A549 (cell line): ENCODE data around the gene ZNF519. TPM values are rescaled to one million over a fixed set of nuclear protein-coding genes. Genes with fewer than 3 reads are reported as not detected.

ENCODE experiments used
- ATAC-seq, 2 experiments: fragments of 200-7000 bp in 1 of 2; fragments of >200 bp in 1 of 2; cut with Nextera tagmentation in 1 of 2; cut with Tn5 transposase in 1 of 2; 3 replicates each; pipeline versions ENCODE4 v1.8.0 to v1.9.1; 2018 to 2020; ENCODE audit warnings: mild to moderate bottlenecking in 1 of 2, moderate library complexity in 1 of 2
- CTCF ChIA-PET: fragments of 300-600 bp; sonication (Branson Sonifier 250); formaldehyde crosslinking; extraction: SDS; loops from one replicate; lab custom pipeline; 2021; ENCODE audit warnings: antibody characterized with exemption, inconsistent platforms; lab: Yijun Ruan, JAX
- POLR2A ChIA-PET: fragments of 350-600 bp; formaldehyde crosslinking; extraction: SDS; loops from one replicate; lab custom pipeline; 2021; ENCODE audit warnings: antibody characterized with exemption, inconsistent platforms; lab: Yijun Ruan, JAX
- DNase-seq, 2 experiments: peaks; one replicate each; pipeline versions ENCODE4 v3.0.0 to v3.0.0-alpha.2; 2011 to 2016; ENCODE audit warnings: low read depth in 1 of 2, low spot score in 1 of 2
- FAIRE-seq: peaks from 2 replicates; lab custom pipeline; 2011; peaks lifted over from hg19 to GRCh38; lab: Jason Lieb, UNC
- H3K27ac ChIP-seq, 2 experiments: fragments of >200 bp; sonication (Bioruptor Twin); formaldehyde crosslinking; 3 replicates each; pipeline ENCODE4 v1.5.1; 2016 to 2017
- H3K4me1 ChIP-seq: fragments of >200 bp; sonication (Bioruptor Twin); formaldehyde crosslinking; 3 replicates; pipeline ENCODE4 v1.6.1; 2016
- H3K4me2 ChIP-seq: fragments of >200 bp; sonication (Bioruptor Twin); formaldehyde crosslinking; 3 replicates; pipeline ENCODE4 v1.6.1; 2016
- H3K4me3 ChIP-seq: fragments of >200 bp; sonication (Bioruptor Twin); formaldehyde crosslinking; 3 replicates; pipeline ENCODE4 v1.5.1; 2016
- H3K9me3 ChIP-seq: fragments of >200 bp; sonication (Bioruptor Twin); formaldehyde crosslinking; 3 replicates; pipeline ENCODE4 v1.6.1; 2016
- CBX8 ChIP-seq: fragments of 200-600 bp; sonication (generic); IDR thresholded peaks from 2 replicates; pipeline ENCODE4 v1.6.1; 2016
- CHD2 ChIP-seq: fragments of 150-350 bp; IDR thresholded peaks from 2 replicates; pipeline ENCODE4 v1.6.1; 2014; ENCODE audit warnings: low read length; ENCODE audit not compliant: partially characterized antibody
- EHF ChIP-seq: fragments of 250-450 bp; sonication (Bioruptor Pico); IDR thresholded peaks from 2 replicates; pipeline ENCODE4 v1.5.0; 2020; ENCODE audit warnings: mild to moderate bottlenecking
- FOSL2 ChIP-seq, 2 experiments: fragments of 450-650 bp in 1 of 2; fragments of >200 bp in 1 of 2; sonication (Bioruptor Twin) in 1 of 2; formaldehyde crosslinking; IDR thresholded peaks; 2 replicates each; pipeline versions ENCODE4 v1.5.0 to v1.6.1; 2016 to 2020; ENCODE audit warnings: mild to moderate bottlenecking in 1 of 2, moderate library complexity in 1 of 2
- FOXS1 ChIP-seq: fragments of 250-450 bp; sonication (Bioruptor Pico); IDR thresholded peaks from 2 replicates; pipeline ENCODE4 v1.5.0; 2020; ENCODE audit warnings: mild to moderate bottlenecking, moderate library complexity
- HDAC2 ChIP-seq: fragments of 200-600 bp; sonication (generic); IDR thresholded peaks from 2 replicates; pipeline ENCODE4 v1.6.1; 2016
- HOXA7 ChIP-seq: fragments of 250-450 bp; sonication (Bioruptor Pico); IDR thresholded peaks from 2 replicates; pipeline ENCODE4 v1.5.0; 2020; ENCODE audit warnings: mild to moderate bottlenecking, moderate library complexity
- JUN ChIP-seq, 2 experiments: fragments of >200 bp; sonication (Bioruptor Twin); formaldehyde crosslinking; IDR thresholded peaks; 2 replicates in 1 of 2; 3 replicates in 1 of 2; pipeline ENCODE4 v1.6.1; 2016 to 2017
- JUNB ChIP-seq: fragments of >200 bp; sonication (Bioruptor Twin); formaldehyde crosslinking; IDR thresholded peaks from 2 replicates; pipeline ENCODE4 v1.6.1; 2016
- KDM1A ChIP-seq: fragments of 200-600 bp; sonication (generic); IDR thresholded peaks from 2 replicates; pipeline ENCODE4 v1.6.1; 2016; ENCODE audit warnings: low read depth, mild to moderate bottlenecking
- KDM5A ChIP-seq: fragments of 200-600 bp; sonication (generic); IDR thresholded peaks from 2 replicates; pipeline ENCODE4 v1.6.1; 2016; ENCODE audit warnings: antibody characterized with exemption, mild to moderate bottlenecking
- MAFK ChIP-seq: fragments of 450-650 bp; IDR thresholded peaks from 2 replicates; pipeline ENCODE4 v1.6.1; 2014; ENCODE audit not compliant: partially characterized antibody
- POLR2A ChIP-seq: IDR thresholded peaks from 2 replicates; pipeline ENCODE4 v1.6.1; 2012; ENCODE audit warnings: mild to moderate bottlenecking, low read length
- RARB ChIP-seq: fragments of 250-450 bp; sonication (Bioruptor Pico); IDR thresholded peaks from 2 replicates; pipeline ENCODE4 v1.8.0; 2021; ENCODE audit warnings: mild to moderate bottlenecking, moderate library complexity
- RCOR1 ChIP-seq: fragments of 150-350 bp; IDR thresholded peaks from 2 replicates; pipeline ENCODE4 v1.6.1; 2014; ENCODE audit warnings: antibody characterized with exemption, low read length, low read depth
- SMC3 ChIP-seq: fragments of >200 bp; sonication (Bioruptor Twin); formaldehyde crosslinking; IDR thresholded peaks from 3 replicates; pipeline ENCODE4 v1.6.1; 2018; ENCODE audit warnings: inconsistent platforms
- ZC3H11A ChIP-seq: fragments of 450-650 bp; IDR thresholded peaks from 2 replicates; pipeline ENCODE4 v1.6.1; 2014; ENCODE audit warnings: antibody characterized with exemption, mild to moderate bottlenecking
- ZSCAN20 ChIP-seq: fragments of 250-450 bp; sonication (Bioruptor Pico); IDR thresholded peaks from 2 replicates; pipeline ENCODE4 v1.8.0; 2022; ENCODE audit warnings: mild to moderate bottlenecking, moderate library complexity
- WGBS: methylation state at CpG from one replicate; pipeline ENCODE4 v1.1.6; 2017; ENCODE audit errors: missing lambda C conversion rate; 5-methylcytosine and 5-hydroxymethylcytosine counted together
- polyA plus RNA-seq, 4 experiments: library from polyadenylated mRNA; depleted of rRNA in 3 of 4; stranded (reverse); fragments of >200 nt; fragmentation: RNase III in 1 of 4; extraction: RNeasy Plus Mini Kit Qiagen cat#74134 plus additional on column Dnase treatment in 1 of 4; gene quantifications; 2 replicates in 3 of 4; 3 replicates in 1 of 4; pipeline ENCODE4 v1.2.3, GENCODE V29; 2011 to 2017
- TF ChIP-seq, protein P1 (sequence below): fragments of 200-600 bp; sonication (generic); IDR thresholded peaks from 2 replicates; pipeline ENCODE4 v1.6.1; 2016; ENCODE audit warnings: antibody characterized with exemption, mild to moderate bottlenecking, moderate library complexity
- TF ChIP-seq, protein P2 (sequence below): fragments of 250-450 bp; sonication (Bioruptor Pico); IDR thresholded peaks from 2 replicates; pipeline ENCODE4 v1.5.0; 2021; ENCODE audit warnings: mild to moderate bottlenecking, moderate library complexity, borderline replicate concordance
- TF ChIP-seq, protein P3 (sequence below): IDR thresholded peaks from 2 replicates; pipeline ENCODE4 v1.6.1; 2012
- TF ChIP-seq, protein P4 (sequence below): IDR thresholded peaks from 2 replicates; pipeline ENCODE4 v1.6.1; 2012

Gene ZNF519
- polyA plus RNA-seq, 2 of the 4 experiments (the other 2 are of a cell fraction) = 3.2 to 6.6 TPM

DNA sequence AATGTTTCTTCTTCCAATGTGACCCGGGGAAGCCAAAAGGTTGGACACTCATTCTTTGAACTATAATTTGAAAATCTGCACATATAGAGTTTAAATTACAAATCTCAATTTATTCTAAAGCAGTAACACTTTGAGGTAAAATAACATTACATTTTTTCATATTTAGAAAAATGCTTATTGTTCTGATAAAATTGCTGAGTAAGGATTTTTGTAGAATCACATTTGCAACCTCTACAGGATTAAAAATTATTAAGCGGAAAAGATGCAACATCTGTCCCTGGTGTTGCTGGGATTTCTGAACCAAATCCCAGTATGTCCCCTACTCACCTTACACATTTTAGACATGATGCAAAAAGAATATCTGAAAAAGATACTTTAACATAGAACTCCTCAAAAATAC, 10.1 kb downstream of the ZNF519 start:
- H3K4me3 ChIP-seq = no peak overlapping the region
- ChIA-PET CTCF (no interaction called here), POLR2A (no interaction called here)
- no peak overlapping the region for H3K4me2 ChIP-seq
- no peaks in the 10 kb centered on the region for H3K9me3 ChIP-seq
- H3K4me1 ChIP-seq = no peaks in the 10 kb centered on the region
- no peak for ATAC-seq
- no peak for FAIRE-seq
- H3K27ac ChIP-seq = no peak overlapping the region
- peak; percentile 96 for TF ChIP-seq MAFK
- TF ChIP-seq, protein P1, sequence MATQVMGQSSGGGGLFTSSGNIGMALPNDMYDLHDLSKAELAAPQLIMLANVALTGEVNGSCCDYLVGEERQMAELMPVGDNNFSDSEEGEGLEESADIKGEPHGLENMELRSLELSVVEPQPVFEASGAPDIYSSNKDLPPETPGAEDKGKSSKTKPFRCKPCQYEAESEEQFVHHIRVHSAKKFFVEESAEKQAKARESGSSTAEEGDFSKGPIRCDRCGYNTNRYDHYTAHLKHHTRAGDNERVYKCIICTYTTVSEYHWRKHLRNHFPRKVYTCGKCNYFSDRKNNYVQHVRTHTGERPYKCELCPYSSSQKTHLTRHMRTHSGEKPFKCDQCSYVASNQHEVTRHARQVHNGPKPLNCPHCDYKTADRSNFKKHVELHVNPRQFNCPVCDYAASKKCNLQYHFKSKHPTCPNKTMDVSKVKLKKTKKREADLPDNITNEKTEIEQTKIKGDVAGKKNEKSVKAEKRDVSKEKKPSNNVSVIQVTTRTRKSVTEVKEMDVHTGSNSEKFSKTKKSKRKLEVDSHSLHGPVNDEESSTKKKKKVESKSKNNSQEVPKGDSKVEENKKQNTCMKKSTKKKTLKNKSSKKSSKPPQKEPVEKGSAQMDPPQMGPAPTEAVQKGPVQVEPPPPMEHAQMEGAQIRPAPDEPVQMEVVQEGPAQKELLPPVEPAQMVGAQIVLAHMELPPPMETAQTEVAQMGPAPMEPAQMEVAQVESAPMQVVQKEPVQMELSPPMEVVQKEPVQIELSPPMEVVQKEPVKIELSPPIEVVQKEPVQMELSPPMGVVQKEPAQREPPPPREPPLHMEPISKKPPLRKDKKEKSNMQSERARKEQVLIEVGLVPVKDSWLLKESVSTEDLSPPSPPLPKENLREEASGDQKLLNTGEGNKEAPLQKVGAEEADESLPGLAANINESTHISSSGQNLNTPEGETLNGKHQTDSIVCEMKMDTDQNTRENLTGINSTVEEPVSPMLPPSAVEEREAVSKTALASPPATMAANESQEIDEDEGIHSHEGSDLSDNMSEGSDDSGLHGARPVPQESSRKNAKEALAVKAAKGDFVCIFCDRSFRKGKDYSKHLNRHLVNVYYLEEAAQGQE = no peak
- DNase-seq = no peak
- WGBS = 93% methylated on average over 2 of the region's 2 CpGs

DNA sequence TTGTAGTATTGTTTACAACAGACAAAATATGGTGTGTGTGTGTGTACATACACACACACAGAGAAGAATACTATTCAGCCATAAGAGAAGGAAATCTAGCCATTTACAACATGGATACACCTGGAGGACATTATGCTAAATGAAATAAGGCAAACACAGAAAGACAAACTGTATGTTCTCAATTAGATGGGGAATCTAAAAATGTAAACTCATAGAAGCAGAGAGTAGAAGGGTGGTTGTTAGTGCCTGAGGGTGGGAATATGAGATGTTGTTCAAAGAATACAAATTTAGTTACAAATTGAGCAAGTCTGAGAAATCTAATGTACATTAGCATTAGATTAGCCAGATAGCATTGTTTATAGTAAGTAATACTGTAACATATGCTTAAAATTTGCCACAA, 11.3 kb downstream of the ZNF519 start:
- no peaks in the 10 kb centered on the region for H3K4me1 ChIP-seq
- no peak for ATAC-seq
- FAIRE-seq = no peak
- H3K4me3 ChIP-seq = no peak overlapping the region
- H3K4me2 ChIP-seq = no peak overlapping the region
- CTCF ChIA-PET = no interaction called here
- POLR2A ChIA-PET = no interaction called here
- DNase-seq = no peak
- no peak overlapping the region for H3K27ac ChIP-seq
- TF ChIP-seq, protein P2, sequence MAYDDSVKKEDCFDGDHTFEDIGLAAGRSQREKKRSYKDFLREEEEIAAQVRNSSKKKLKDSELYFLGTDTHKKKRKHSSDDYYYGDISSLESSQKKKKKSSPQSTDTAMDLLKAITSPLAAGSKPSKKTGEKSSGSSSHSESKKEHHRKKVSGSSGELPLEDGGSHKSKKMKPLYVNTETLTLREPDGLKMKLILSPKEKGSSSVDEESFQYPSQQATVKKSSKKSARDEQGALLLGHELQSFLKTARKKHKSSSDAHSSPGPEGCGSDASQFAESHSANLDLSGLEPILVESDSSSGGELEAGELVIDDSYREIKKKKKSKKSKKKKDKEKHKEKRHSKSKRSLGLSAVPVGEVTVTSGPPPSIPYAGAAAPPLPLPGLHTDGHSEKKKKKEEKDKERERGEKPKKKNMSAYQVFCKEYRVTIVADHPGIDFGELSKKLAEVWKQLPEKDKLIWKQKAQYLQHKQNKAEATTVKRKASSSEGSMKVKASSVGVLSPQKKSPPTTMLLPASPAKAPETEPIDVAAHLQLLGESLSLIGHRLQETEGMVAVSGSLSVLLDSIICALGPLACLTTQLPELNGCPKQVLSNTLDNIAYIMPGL (CRISPR knock-in tag) = no peak
- no peak for TF ChIP-seq POLR2A
- TF ChIP-seq HOXA7 (CRISPR knock-in tag) = no peak
- TF ChIP-seq JUN (IDR thresholded peaks at IDR 0.05) = no peak
- TF ChIP-seq CHD2 = no peak
- TF ChIP-seq, protein P3, sequence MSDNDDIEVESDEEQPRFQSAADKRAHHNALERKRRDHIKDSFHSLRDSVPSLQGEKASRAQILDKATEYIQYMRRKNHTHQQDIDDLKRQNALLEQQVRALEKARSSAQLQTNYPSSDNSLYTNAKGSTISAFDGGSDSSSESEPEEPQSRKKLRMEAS = no peak
- TF ChIP-seq ZC3H11A = no peak
- no peak for TF ChIP-seq FOXS1 (CRISPR knock-in tag)
- no peak for TF ChIP-seq KDM1A
- no peak for TF ChIP-seq FOSL2 (IDR thresholded peaks at IDR 0.05)
- TF ChIP-seq FOSL2 (CRISPR knock-in tag; IDR thresholded peaks at IDR 0.05) = no peak
- TF ChIP-seq RARB = no peak
- no peak for TF ChIP-seq KDM5A
- peaks cover 6% of the 10 kb centered on the region; the same call in 1 of the 3 replicates for H3K9me3 ChIP-seq

DNA sequence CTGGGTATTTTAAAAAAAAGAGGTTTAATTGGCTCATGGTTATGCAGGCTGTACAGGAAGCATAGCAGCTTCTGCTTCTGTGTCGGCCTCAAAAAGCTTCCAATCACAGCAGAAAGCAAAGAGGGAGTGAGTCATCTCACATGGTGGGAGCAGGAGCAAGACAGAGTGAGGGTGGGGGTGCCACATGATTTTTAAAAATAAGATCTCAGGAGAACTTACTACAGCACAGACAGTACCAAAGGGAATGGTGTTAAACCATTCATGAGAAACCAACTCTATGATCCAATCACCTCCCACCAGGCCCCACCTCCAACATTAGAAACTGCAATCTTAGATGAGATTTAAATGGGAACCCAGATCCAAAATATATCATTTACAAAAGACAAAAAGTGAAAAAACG, 14.6 kb downstream of the ZNF519 start:
- CTCF ChIA-PET = no interaction called here
- FAIRE-seq = no peak
- no peak overlapping the region for H3K4me3 ChIP-seq

More for the DNA sequence above, 14.6 kb downstream of the ZNF519 start:
- POLR2A ChIA-PET = no interaction called here
- no peak for ATAC-seq
- TF ChIP-seq JUNB (no peak), ZSCAN20 (CRISPR knock-in tag) (no peak), EHF (CRISPR knock-in tag) (no peak), HDAC2 (no peak), CBX8 (no peak), SMC3 (no peak), CHD2 (no peak), ZC3H11A (no peak), FOXS1 (CRISPR knock-in tag) (no peak), RCOR1 (no peak)
- TF ChIP-seq, protein P4, sequence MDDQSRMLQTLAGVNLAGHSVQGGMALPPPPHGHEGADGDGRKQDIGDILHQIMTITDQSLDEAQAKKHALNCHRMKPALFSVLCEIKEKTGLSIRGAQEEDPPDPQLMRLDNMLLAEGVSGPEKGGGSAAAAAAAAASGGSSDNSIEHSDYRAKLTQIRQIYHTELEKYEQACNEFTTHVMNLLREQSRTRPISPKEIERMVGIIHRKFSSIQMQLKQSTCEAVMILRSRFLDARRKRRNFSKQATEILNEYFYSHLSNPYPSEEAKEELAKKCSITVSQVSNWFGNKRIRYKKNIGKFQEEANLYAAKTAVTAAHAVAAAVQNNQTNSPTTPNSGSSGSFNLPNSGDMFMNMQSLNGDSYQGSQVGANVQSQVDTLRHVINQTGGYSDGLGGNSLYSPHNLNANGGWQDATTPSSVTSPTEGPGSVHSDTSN = no peak
- TF ChIP-seq, all 56 proteins: peak for 0
- Histone ChIP-seq H3K4me1 (no peaks in the 10 kb centered on the region), H3K27ac (no peak overlapping the region), H3K9me3 (peaks cover 6% of the 10 kb centered on the region; the same call in 1 of the 3 replicates), H3K4me2 (no peak overlapping the region)
- WGBS = 92% methylated on average over 2 of the region's 2 CpGs
- no peak for DNase-seq
